HepG2 (cell line): ENCODE data around the gene RSKR. TPM values are rescaled to one million over a fixed set of nuclear protein-coding genes. Genes with fewer than 3 reads are reported as not detected.
A peak's percentile ranks its signal among the peaks of the same experiment; 100 is the strongest.

Source experiments
- ATF4 ChIP-seq, 2 experiments: fragments of 450-650 bp in 1 of 2; sonication (generic) in 1 of 2; formaldehyde crosslinking; IDR thresholded peaks; 2 replicates each; pipeline versions ENCODE4 v1.5.0 to v1.8.0; 2020 to 2022; ENCODE audit warnings: mild to moderate bottlenecking in 1 of 2, missing genetic modification reagents in 1 of 2
- BORCS8-MEF2B ChIP-seq: sonication (generic); formaldehyde crosslinking; IDR thresholded peaks from 2 replicates; pipeline ENCODE4 v1.8.0; 2022; ENCODE audit warnings: mild to moderate bottlenecking, missing genetic modification reagents
- EHMT2 ChIP-seq: fragments of 200-600 bp; sonication (generic); IDR thresholded peaks from 2 replicates; pipeline ENCODE4 v1.7.0; 2017; ENCODE audit warnings: antibody characterized with exemption, low read depth, low read length, borderline replicate concordance
- MIER2 ChIP-seq: IDR thresholded peaks from 2 replicates; pipeline ENCODE4 v1.6.1; 2016; ENCODE audit warnings: missing biosample characterization, missing genetic modification reagents
- MTF1 ChIP-seq: sonication (generic); formaldehyde crosslinking; IDR thresholded peaks from 2 replicates; pipeline ENCODE4 v1.5.0; 2020; ENCODE audit warnings: missing genetic modification reagents
- PAF1 ChIP-seq: IDR thresholded peaks from 2 replicates; pipeline ENCODE4 v1.6.1; 2016; ENCODE audit warnings: missing genetic modification reagents, missing compliant biosample characterization
- PHF20 ChIP-seq: sonication (generic); formaldehyde crosslinking; IDR thresholded peaks from 2 replicates; pipeline ENCODE4 v1.5.0; 2020; ENCODE audit warnings: mild to moderate bottlenecking, missing genetic modification reagents
- POLR2AphosphoS2 ChIP-seq: IDR thresholded peaks from 2 replicates; pipeline ENCODE4 v1.6.1; 2011; ENCODE audit warnings: low read depth, low read length, improper control_type of control experiment
- SP2 ChIP-seq: sonication (generic); formaldehyde crosslinking; IDR thresholded peaks from 2 replicates; pipeline ENCODE4 v1.5.1; 2020; ENCODE audit warnings: mild to moderate bottlenecking, missing genetic modification reagents
- ZBTB44 ChIP-seq: sonication (generic); formaldehyde crosslinking; IDR thresholded peaks from 2 replicates; pipeline ENCODE4 v1.4.0; 2020; ENCODE audit warnings: missing genetic modification reagents
- ZNF121 ChIP-seq: sonication (generic); formaldehyde crosslinking; IDR thresholded peaks from 2 replicates; pipeline ENCODE4 v1.5.0; 2020; ENCODE audit warnings: mild to moderate bottlenecking, missing genetic modification reagents
- ZNF274 ChIP-seq: sonication (generic); formaldehyde crosslinking; IDR thresholded peaks from 2 replicates; pipeline ENCODE4 v1.5.1; 2020; ENCODE audit warnings: mild to moderate bottlenecking, missing genetic modification reagents
- ZNF317 ChIP-seq: sonication (generic); formaldehyde crosslinking; IDR thresholded peaks from 2 replicates; pipeline ENCODE4 v1.5.0; 2020; ENCODE audit warnings: mild to moderate bottlenecking, missing genetic modification reagents
- ZNF574 ChIP-seq: sonication (generic); formaldehyde crosslinking; IDR thresholded peaks from 2 replicates; pipeline ENCODE4 v1.4.0; 2020; ENCODE audit warnings: missing genetic modification reagents
- ZNF710 ChIP-seq: sonication (generic); formaldehyde crosslinking; IDR thresholded peaks from 2 replicates; pipeline ENCODE4 v1.5.0; 2020; ENCODE audit warnings: mild to moderate bottlenecking, missing genetic modification reagents, borderline replicate concordance
- polyA plus RNA-seq, 8 experiments: library from polyadenylated mRNA; depleted of rRNA in 3 of 8; stranded (reverse) in 7 of 8; unstranded in 1 of 8; fragments of >200 nt; fragmentation: Illumina TruSeq in 4 of 8; extraction: Trizol in 4 of 8; gene quantifications; 2 replicates each; pipeline versions ENCODE4 v1.2.1 to v1.2.3, GENCODE V29; 2011 to 2016; ENCODE audit warnings: low read depth in 4 of 8, missing spikeins in 1 of 8, mixed read lengths in 1 of 8; ENCODE audit not compliant: insufficient read depth in 1 of 8
- total RNA-seq, 5 experiments: library from RNA; depleted of rRNA; stranded (reverse); fragments of >200 nt; fragmentation: Illumina TruSeq; extraction: Trizol; gene quantifications; 2 replicates each; pipeline ENCODE4 v1.2.3, GENCODE V29; 2016; ENCODE audit warnings: low read depth in 1 of 5
- TF ChIP-seq, protein P1 (sequence below): IDR thresholded peaks from 2 replicates; pipeline ENCODE4 v1.6.1; 2016; ENCODE audit warnings: low read depth, control low read depth
- TF ChIP-seq, protein P2 (sequence below): sonication (generic); formaldehyde crosslinking; IDR thresholded peaks from 2 replicates; pipeline ENCODE4 v1.4.0; 2020; ENCODE audit warnings: mild to moderate bottlenecking, low read depth, missing genetic modification reagents

The RSKR gene
- total and polyA plus RNA-seq, 2 of the 13 experiments (the other 11 are each of a cell fraction or from before 2014, with no cell fraction given): 5.0 to 10.4 TPM

DNA sequence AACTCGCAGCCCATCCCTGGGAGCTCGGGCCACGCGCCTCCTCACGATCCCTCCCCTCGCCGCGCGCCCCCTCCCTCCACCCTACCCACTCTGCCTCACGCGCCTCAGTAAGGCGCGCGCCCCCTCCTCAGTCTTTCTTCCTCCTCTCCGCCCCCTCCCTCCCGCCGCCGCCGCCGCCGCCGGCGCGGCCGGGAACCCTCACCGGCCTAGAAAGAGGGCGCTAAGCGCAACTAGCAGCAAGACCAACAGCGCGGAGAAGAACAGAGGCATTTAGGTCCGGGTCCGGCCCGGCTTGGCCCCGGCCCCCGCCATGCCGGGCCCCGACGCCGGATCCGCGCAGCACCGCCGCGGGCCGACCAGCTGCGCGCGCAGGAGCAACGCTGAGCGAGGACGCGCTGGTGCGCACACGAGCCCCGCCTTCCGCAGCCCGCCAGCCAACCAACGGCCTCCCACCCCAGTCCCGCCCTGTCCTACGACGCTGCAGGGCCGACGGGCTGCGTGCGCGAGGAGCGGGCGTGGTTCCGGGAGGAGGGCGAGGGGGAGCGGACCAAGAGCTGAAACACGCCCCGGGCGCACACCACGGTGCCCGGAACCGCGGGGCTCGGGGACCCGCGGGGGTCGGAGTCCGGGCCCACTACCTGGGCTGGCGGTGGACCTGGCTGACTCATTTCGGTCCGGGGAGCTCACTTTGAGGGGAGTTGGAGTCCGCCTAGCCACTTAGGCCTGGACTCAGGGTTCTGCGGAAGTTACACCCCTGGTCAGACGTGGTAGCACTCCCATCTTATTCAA lies 31.0 kb upstream of the RSKR start, which contains the start of gene BLTP2 (continued):
- TF ChIP-seq PHF20 (peak; percentile 81), ZNF274 (CRISPR knock-in tag) (0 out of 2 replicates have a peak, but pooled peaks have one; percentile 50), ZNF574 (peak; percentile 69), ZBTB44 (CRISPR knock-in tag) (no peak; the same call in 1 of the 2 replicates), ATF4 (CRISPR knock-in tag; IDR thresholded peaks at IDR 0.05) (peak in 1 of 2 experiments; percentile 48; a peak in 1 of 4 replicates), PAF1 (CRISPR knock-in tag) (no peak), MIER2 (no peak), POLR2AphosphoS2 (no peak), MTF1 (no peak), ZNF121 (CRISPR knock-in tag) (no peak), ZNF317 (CRISPR knock-in tag) (0 out of 2 replicates have a peak, but pooled peaks have one; percentile 34), BORCS8-MEF2B (CRISPR knock-in tag) (0 out of 2 replicates have a peak, but pooled peaks have one; percentile 47), ZNF710 (peak; percentile 74; the same call in 1 of the 2 replicates), SP2 (CRISPR knock-in tag) (peak; percentile 87), EHMT2 (no peak)
- TF ChIP-seq, protein P1, sequence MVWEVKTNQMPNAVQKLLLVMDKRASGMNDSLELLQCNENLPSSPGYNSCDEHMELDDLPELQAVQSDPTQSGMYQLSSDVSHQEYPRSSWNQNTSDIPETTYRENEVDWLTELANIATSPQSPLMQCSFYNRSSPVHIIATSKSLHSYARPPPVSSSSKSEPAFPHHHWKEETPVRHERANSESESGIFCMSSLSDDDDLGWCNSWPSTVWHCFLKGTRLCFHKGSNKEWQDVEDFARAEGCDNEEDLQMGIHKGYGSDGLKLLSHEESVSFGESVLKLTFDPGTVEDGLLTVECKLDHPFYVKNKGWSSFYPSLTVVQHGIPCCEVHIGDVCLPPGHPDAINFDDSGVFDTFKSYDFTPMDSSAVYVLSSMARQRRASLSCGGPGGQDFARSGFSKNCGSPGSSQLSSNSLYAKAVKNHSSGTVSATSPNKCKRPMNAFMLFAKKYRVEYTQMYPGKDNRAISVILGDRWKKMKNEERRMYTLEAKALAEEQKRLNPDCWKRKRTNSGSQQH (CRISPR knock-in tag): no peak
- TF ChIP-seq, protein P2, sequence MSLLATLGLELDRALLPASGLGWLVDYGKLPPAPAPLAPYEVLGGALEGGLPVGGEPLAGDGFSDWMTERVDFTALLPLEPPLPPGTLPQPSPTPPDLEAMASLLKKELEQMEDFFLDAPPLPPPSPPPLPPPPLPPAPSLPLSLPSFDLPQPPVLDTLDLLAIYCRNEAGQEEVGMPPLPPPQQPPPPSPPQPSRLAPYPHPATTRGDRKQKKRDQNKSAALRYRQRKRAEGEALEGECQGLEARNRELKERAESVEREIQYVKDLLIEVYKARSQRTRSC (CRISPR knock-in tag): no peak
